C4-2B (cell line): ENCODE results near the gene SLC11A1.

ENCODE experiments used
- H3K27ac ChIP-seq: fragments of 450-650 bp; 2 replicates; pipeline ENCODE4 v1.5.1; 2017
- ZFX ChIP-seq: fragments of 450-650 bp; IDR thresholded peaks from 2 replicates; pipeline ENCODE4 v1.6.1; 2017
- TF ChIP-seq, protein P1 (sequence below): fragments of 450-650 bp; conservative IDR thresholded peaks from 2 replicates; pipeline ENCODE4 v1.5.1; 2017; ENCODE audit warnings: mild to moderate bottlenecking

The SLC11A1 gene

DNA sequence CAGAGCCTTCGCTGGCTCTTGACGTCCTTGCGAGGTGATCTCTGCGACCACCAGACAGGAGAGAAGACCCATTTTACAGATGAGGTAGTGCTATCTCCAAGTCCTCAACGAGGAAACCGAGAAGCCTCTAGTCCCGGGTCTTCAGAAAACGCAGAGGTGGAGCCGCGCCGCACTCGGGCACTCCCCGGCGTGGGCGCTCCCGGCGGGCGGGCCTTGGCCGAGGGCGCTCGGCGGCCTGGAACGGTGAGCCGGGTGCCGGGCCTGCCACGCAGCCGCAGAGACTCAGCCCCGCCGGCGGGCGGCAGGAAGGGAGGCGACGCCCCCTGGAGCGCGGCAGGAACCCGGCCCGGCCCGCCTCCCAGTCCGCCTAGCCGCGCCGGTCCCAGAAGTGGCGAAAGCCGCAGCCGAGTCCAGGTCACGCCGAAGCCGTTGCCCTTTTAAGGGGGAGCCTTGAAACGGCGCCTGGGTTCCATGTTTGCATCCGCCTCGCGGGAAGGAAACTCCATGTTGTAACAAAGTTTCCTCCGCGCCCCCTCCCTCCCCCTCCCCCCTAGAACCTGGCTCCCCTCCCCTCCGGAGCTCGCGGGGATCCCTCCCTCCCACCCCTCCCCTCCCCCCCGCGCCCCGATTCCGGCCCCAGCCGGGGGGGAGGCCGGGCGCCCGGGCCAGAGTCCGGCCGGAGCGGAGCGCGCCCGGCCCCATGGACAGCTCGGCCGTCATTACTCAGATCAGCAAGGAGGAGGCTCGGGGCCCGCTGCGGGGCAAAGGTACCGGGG is 17.5 kb downstream of the SLC11A1 start, which contains the start of gene CTDSP1:
CTDSP1 (plus strand) TSS at position 478 of the 776 bp plus-strand sequence; CDS start at position 701, 223 bp downstream.
- TF ChIP-seq, protein P1, sequence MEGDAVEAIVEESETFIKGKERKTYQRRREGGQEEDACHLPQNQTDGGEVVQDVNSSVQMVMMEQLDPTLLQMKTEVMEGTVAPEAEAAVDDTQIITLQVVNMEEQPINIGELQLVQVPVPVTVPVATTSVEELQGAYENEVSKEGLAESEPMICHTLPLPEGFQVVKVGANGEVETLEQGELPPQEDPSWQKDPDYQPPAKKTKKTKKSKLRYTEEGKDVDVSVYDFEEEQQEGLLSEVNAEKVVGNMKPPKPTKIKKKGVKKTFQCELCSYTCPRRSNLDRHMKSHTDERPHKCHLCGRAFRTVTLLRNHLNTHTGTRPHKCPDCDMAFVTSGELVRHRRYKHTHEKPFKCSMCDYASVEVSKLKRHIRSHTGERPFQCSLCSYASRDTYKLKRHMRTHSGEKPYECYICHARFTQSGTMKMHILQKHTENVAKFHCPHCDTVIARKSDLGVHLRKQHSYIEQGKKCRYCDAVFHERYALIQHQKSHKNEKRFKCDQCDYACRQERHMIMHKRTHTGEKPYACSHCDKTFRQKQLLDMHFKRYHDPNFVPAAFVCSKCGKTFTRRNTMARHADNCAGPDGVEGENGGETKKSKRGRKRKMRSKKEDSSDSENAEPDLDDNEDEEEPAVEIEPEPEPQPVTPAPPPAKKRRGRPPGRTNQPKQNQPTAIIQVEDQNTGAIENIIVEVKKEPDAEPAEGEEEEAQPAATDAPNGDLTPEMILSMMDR = peak; percentile 20; the same call in 1 of the 2 replicates
- TF ChIP-seq ZFX = no peak
- peak within 1 kb of the TSS; percentile 95 for H3K27ac ChIP-seq

- peak overlapping the region; percentile 95 for H3K27ac ChIP-seq
- TF ChIP-seq, protein P1 = no peak
- TF ChIP-seq ZFX = no peak
Observed at GRCh38 chr2:218400167-218400929, 18.3 kb downstream of the SLC11A1 start.

- no peak for TF ChIP-seq ZFX
- TF ChIP-seq, protein P1 = no peak
- H3K27ac ChIP-seq = peak overlapping the region; percentile 95
Observed at GRCh38 chr2:218400930-218401881, 19.1 kb downstream of the SLC11A1 start.

DNA sequence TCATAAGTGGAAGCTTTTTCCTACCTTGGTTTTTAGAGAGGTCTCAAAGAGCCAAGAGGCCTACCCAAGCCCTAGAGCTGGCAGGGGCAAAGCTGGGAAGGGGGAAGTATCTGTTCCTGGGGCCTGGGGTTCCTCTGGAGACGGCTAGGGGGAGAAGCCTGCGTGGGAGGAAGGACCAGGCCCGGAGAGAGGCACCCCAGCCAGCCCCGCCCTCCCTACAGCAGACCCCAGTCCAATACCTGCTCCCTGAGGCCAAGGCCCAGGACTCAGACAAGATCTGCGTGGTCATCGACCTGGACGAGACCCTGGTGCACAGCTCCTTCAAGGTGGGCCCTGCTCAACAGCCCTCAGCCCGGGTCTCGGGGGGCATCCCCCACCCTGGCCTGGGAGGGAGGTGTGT is 19.8 kb downstream of the SLC11A1 start:
- peak overlapping the region; percentile 95; the same call in 1 of the 2 replicates for H3K27ac ChIP-seq

DNA sequence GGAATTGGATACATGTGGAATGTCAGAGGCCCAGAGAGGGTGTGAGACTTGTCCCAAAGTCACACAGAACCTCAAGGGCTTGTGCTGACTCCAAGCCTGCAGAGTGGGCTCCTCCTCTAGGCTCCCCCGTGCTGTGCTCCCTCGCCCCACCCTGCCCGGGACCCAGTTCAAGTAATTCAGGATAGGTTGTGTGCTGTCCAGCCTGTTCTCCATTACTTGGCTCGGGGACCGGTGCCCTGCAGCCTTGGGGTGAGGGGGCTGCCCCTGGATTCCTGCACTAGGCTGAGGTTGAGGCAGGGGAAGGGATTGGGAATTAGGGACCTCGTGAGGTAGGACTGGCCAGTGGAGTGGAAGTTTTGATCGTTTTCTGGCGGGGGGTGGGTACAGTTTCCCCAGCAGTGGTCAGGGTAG is 20.4 kb downstream of the SLC11A1 start:
- TF ChIP-seq, protein P1 = no peak
- TF ChIP-seq ZFX = no peak
- H3K27ac ChIP-seq = no peak overlapping the region

More for the DNA sequence above, 19.8 kb downstream of the SLC11A1 start:
- TF ChIP-seq ZFX = no peak
- TF ChIP-seq, protein P1 = no peak

GRCh38 chr2:218402911-218403411 is 20.9 kb downstream of the SLC11A1 start:
- no peak for TF ChIP-seq ZFX
- TF ChIP-seq, protein P1 = no peak
- H3K27ac ChIP-seq = no peak overlapping the region
